Mesenchymal stem cell (in vitro differentiated cells and primary cell): ENCODE data around the gene CYSLTR1.

Experiments used
- DNase-seq: peaks from one replicate; pipeline ENCODE4 v3.0.0-alpha.2; 2013
- H2AFZ ChIP-seq: one replicate; pipeline ENCODE4 v1.6.1; 2013; ENCODE audit warnings: low read depth, mild to moderate bottlenecking, control low read depth, inconsistent platforms, low read length, moderate library complexity
- H2AK5ac ChIP-seq: 2 replicates; pipeline ENCODE4 v1.6.1; 2013; ENCODE audit warnings: low read length, moderate library complexity, mild to moderate bottlenecking, inconsistent platforms; ENCODE audit not compliant: severe bottlenecking
- H2BK120ac ChIP-seq: one replicate; pipeline ENCODE4 v1.6.1; 2013; ENCODE audit warnings: low read depth, mild to moderate bottlenecking, inconsistent platforms, low read length, moderate library complexity
- H2BK12ac ChIP-seq, 2 experiments: one replicate each; pipeline ENCODE4 v1.6.1; 2013; ENCODE audit warnings: inconsistent platforms in 2 of 2, low read length in 2 of 2, mild to moderate bottlenecking in 2 of 2, moderate library complexity in 2 of 2, control low read depth in 1 of 2
- H2BK15ac ChIP-seq: one replicate; pipeline ENCODE4 v1.6.1; 2013; ENCODE audit warnings: mild to moderate bottlenecking, low read depth, inconsistent platforms; ENCODE audit not compliant: poor library complexity, severe bottlenecking
- H2BK5ac ChIP-seq: 2 replicates; pipeline ENCODE4 v1.6.1; 2013; ENCODE audit warnings: low read depth, mild to moderate bottlenecking, low read length, control low read depth, inconsistent platforms; ENCODE audit not compliant: poor library complexity, severe bottlenecking
- H3K14ac ChIP-seq, 2 experiments: one replicate each; pipeline ENCODE4 v1.6.1; 2013; ENCODE audit warnings: inconsistent platforms in 2 of 2, low read length in 2 of 2, control low read depth in 1 of 2, mild to moderate bottlenecking in 1 of 2, moderate library complexity in 1 of 2
- H3K18ac ChIP-seq, 2 experiments: one replicate each; pipeline ENCODE4 v1.6.1; 2013; ENCODE audit warnings: inconsistent platforms in 2 of 2, low read length in 2 of 2, control low read depth in 1 of 2, low read depth in 1 of 2, mild to moderate bottlenecking in 1 of 2
- H3K23ac ChIP-seq, 2 experiments: one replicate each; pipeline ENCODE4 v1.6.1; 2013; ENCODE audit warnings: inconsistent platforms in 2 of 2, low read length in 2 of 2, mild to moderate bottlenecking in 2 of 2, moderate library complexity in 2 of 2, control low read depth in 1 of 2
- H3K27ac ChIP-seq: 2 replicates; pipeline ENCODE4 v1.5.1; 2013; ENCODE audit warnings: mild to moderate bottlenecking, moderate library complexity, low read length, control low read depth, inconsistent platforms; ENCODE audit not compliant: poor library complexity, severe bottlenecking
- H3K27me3 ChIP-seq, 2 experiments: 2 replicates each; pipeline versions ENCODE4 v1.6.1 to v1.7.0; 2013; ENCODE audit warnings: low read length in 2 of 2, mild to moderate bottlenecking in 2 of 2, moderate library complexity in 2 of 2, control low read depth in 1 of 2, inconsistent platforms in 1 of 2; ENCODE audit not compliant: control insufficient read depth in 1 of 2, insufficient read depth in 1 of 2
- H3K36me3 ChIP-seq, 2 experiments: 2 replicates each; pipeline versions ENCODE4 v1.6.1 to v1.7.0; 2013; ENCODE audit warnings: low read length in 2 of 2, control low read depth in 1 of 2, inconsistent platforms in 1 of 2, low read depth in 1 of 2, mild to moderate bottlenecking in 1 of 2; ENCODE audit not compliant: insufficient read depth in 2 of 2, control insufficient read depth in 1 of 2
- H3K4ac ChIP-seq, 2 experiments: one replicate each; pipeline ENCODE4 v1.6.1; 2013; ENCODE audit warnings: inconsistent platforms in 2 of 2, low read length in 2 of 2, mild to moderate bottlenecking in 2 of 2, moderate library complexity in 2 of 2, control low read depth in 1 of 2, low read depth in 1 of 2
- H3K4me1 ChIP-seq: 2 replicates; pipeline ENCODE4 v1.6.1; 2013; ENCODE audit warnings: low read depth, low read length, control low read depth; ENCODE audit not compliant: control insufficient read depth, insufficient read depth
- H3K4me2 ChIP-seq: 2 replicates; pipeline ENCODE4 v1.6.1; 2013; ENCODE audit warnings: low read length, mild to moderate bottlenecking, inconsistent platforms; ENCODE audit not compliant: poor library complexity, severe bottlenecking
- H3K4me3 ChIP-seq, 2 experiments: 2 replicates each; pipeline versions ENCODE4 v1.5.1 to v1.7.0; 2013; ENCODE audit warnings: low read length in 2 of 2, mild to moderate bottlenecking in 2 of 2, control low read depth in 1 of 2, low read depth in 1 of 2; ENCODE audit not compliant: insufficient read depth in 1 of 2
- H3K79me1 ChIP-seq: replicated peaks from 2 replicates; pipeline ENCODE4 v1.6.1; 2013; ENCODE audit warnings: mild to moderate bottlenecking, control low read depth, low read length, inconsistent platforms; ENCODE audit not compliant: poor library complexity, severe bottlenecking
- H3K9ac ChIP-seq: 2 replicates; pipeline ENCODE4 v1.7.0; 2013; ENCODE audit warnings: mild to moderate bottlenecking, low read length, moderate library complexity
- H3K9me3 ChIP-seq: 2 replicates; pipeline ENCODE4 v1.7.0; 2013; ENCODE audit warnings: mild to moderate bottlenecking, low read length; ENCODE audit not compliant: control insufficient read depth
- H4K8ac ChIP-seq: one replicate; pipeline ENCODE4 v1.6.1; 2013; ENCODE audit warnings: inconsistent platforms, mild to moderate bottlenecking, low read length, moderate library complexity
- H4K91ac ChIP-seq: one replicate; pipeline ENCODE4 v1.6.1; 2013; ENCODE audit warnings: mild to moderate bottlenecking, low read length, inconsistent platforms
- WGBS: methylation state at CpG from one replicate; pipeline ENCODE4 v1.1.7; 2013; ENCODE audit warnings: mixed read lengths; 5-methylcytosine and 5-hydroxymethylcytosine counted together

The CYSLTR1 gene

GRCh38 chrX:78330068-78330467, 2.7 kb upstream of the CYSLTR1 start:
- no peaks in the 10 kb centered on the region for H3K79me1 ChIP-seq
- H2BK5ac ChIP-seq, result no peak overlapping the region
- no peak overlapping the region for H2BK15ac ChIP-seq
- H3K9ac ChIP-seq, result no peak overlapping the region
- H3K14ac ChIP-seq, result no peak overlapping the region
- H4K8ac ChIP-seq, result no peak overlapping the region
- no peaks in the 10 kb centered on the region for H3K9me3 ChIP-seq
- H3K36me3 ChIP-seq, result no peaks in the 10 kb centered on the region
- no peak overlapping the region for H2AK5ac ChIP-seq
- no peaks in the 10 kb centered on the region for H3K4me1 ChIP-seq
- no peak overlapping the region for H3K4ac ChIP-seq
- no peak overlapping the region for H3K18ac ChIP-seq
- H4K91ac ChIP-seq, result no peak overlapping the region
- no peak overlapping the region for H2BK12ac ChIP-seq
- DNase-seq, result no peak
- WGBS, result 92% methylated on average over 2 of the region's 2 CpGs
- no peak overlapping the region for H3K23ac ChIP-seq
- H3K27me3 ChIP-seq, result peaks cover 0 to 7% of the 10 kb centered on the region in 2 experiments
- H3K4me3 ChIP-seq, result no peak overlapping the region
- H2BK120ac ChIP-seq, result no peak overlapping the region
- no peak overlapping the region for H3K27ac ChIP-seq
- no peak overlapping the region for H3K4me2 ChIP-seq
- H2AFZ ChIP-seq, result no peak overlapping the region

DNA sequence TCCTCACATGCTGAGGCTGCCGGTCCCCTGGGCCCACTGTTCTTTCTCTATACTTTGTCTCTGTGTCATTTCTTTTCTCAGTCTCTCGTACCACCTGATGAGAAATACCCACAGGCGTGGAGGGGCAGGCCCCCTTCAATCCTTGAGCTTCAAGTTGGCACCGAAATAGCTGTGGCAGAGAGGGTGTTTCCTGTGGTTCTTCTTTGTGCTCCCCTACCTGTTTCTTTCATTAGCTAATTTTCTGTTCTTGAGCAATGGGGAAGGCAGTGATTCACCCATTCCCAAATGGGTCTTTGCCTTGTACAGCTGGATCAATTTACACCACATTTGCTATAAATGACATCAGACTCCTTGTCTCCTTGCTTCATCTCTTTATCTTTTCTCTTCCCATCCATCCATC, 2.1 kb upstream of the CYSLTR1 start:
- no peak overlapping the region for H3K4ac ChIP-seq
- no peak overlapping the region for H2BK5ac ChIP-seq
- no peak overlapping the region for H3K27ac ChIP-seq
- WGBS, result 50% methylated on average over 2 of the region's 4 CpGs
- no peak overlapping the region for H3K23ac ChIP-seq
- H3K4me2 ChIP-seq, result no peak overlapping the region
- H2BK120ac ChIP-seq, result no peak overlapping the region
- no peak overlapping the region for H3K14ac ChIP-seq
- no peaks in the 10 kb centered on the region for H3K4me1 ChIP-seq
- no peaks in the 10 kb centered on the region for H3K36me3 ChIP-seq
- no peak for DNase-seq
- H4K91ac ChIP-seq, result no peak overlapping the region
- peaks cover 0 to 7% of the 10 kb centered on the region in 2 experiments for H3K27me3 ChIP-seq
- H3K9ac ChIP-seq, result no peak overlapping the region
- H2AFZ ChIP-seq, result no peak overlapping the region
- H3K9me3 ChIP-seq, result no peaks in the 10 kb centered on the region
- no peak overlapping the region for H3K4me3 ChIP-seq
- H2BK12ac ChIP-seq, result no peak overlapping the region
- no peak overlapping the region for H3K18ac ChIP-seq
- no peaks in the 10 kb centered on the region for H3K79me1 ChIP-seq
- no peak overlapping the region for H2AK5ac ChIP-seq
- H4K8ac ChIP-seq, result no peak overlapping the region
- H2BK15ac ChIP-seq, result no peak overlapping the region

DNA sequence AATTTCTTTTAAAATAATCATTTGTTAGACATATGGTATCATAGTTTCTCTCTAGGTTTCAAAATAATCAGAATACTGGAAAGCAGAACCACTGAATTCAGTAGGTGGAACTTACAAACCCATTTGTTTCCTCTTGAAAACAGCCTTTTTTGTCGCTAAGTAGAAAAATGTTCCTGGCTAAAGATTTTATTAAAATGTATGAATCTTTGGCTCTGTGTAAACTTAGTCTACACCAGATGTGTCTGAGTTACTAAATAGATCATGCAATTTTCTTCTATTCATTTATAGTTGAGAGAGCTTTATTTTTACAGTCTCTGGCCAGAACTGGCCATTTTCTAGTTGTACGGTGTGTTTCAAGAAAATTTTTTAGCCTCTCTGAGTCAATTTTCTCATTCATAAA, 1.0 kb downstream of the CYSLTR1 start:
- no peak overlapping the region for H3K4me3 ChIP-seq
- peaks cover 0 to 7% of the 10 kb centered on the region in 2 experiments for H3K27me3 ChIP-seq
- H3K36me3 ChIP-seq, result no peaks in the 10 kb centered on the region
- no peaks in the 10 kb centered on the region for H3K79me1 ChIP-seq
- H3K14ac ChIP-seq, result no peak overlapping the region
- DNase-seq, result no peak
- H2BK15ac ChIP-seq, result no peak overlapping the region
- no peaks in the 10 kb centered on the region for H3K4me1 ChIP-seq
- no peak overlapping the region for H3K9ac ChIP-seq
- no peak overlapping the region for H4K91ac ChIP-seq
- H3K4me2 ChIP-seq, result no peak overlapping the region
- H4K8ac ChIP-seq, result no peak overlapping the region
- H2BK120ac ChIP-seq, result no peak overlapping the region
- H2AK5ac ChIP-seq, result no peak overlapping the region
- H3K18ac ChIP-seq, result no peak overlapping the region
- H2AFZ ChIP-seq, result no peak overlapping the region
- H2BK12ac ChIP-seq, result no peak overlapping the region
- no peak overlapping the region for H3K23ac ChIP-seq
- no peak overlapping the region for H2BK5ac ChIP-seq
- no peak overlapping the region for H3K27ac ChIP-seq
- WGBS, result no CpG with 5 or more reads among the region's 2 CpGs
- H3K9me3 ChIP-seq, result no peaks in the 10 kb centered on the region
- H3K4ac ChIP-seq, result no peak overlapping the region

DNA sequence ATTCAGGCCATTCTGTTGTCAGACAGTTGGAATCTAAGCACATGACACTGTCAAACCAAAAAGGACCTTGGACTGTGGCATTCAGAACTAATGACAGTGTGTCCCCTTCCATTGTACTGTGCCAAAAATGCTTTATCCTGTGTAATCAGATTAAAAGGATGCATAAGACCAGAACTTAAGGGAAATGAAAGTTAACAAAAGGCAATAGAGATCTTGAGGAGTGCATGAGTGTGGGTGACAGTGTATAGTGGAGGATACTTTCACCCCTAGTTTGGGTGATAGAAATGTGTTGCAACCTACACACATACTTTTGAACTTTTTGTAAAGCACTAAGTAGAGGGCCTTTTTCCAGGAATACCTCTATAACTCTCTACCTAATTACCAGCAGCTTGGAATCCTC, 4.5 kb downstream of the CYSLTR1 start:
- Histone ChIP-seq H2BK15ac (no peak overlapping the region), H3K23ac (no peak overlapping the region), H3K27ac (no peak overlapping the region), H3K9ac (no peak overlapping the region), H2BK5ac (no peak overlapping the region), H3K9me3 (no peaks in the 10 kb centered on the region), H3K79me1 (no peaks in the 10 kb centered on the region), H3K4me3 (no peak overlapping the region), H3K4ac (no peak overlapping the region), H3K18ac (no peak overlapping the region), H3K27me3 (peaks cover 0 to 7% of the 10 kb centered on the region in 2 experiments), H2AK5ac (no peak overlapping the region), H3K4me1 (no peaks in the 10 kb centered on the region), H2BK12ac (no peak overlapping the region), H4K8ac (no peak overlapping the region), H4K91ac (no peak overlapping the region), H2AFZ (no peak overlapping the region), H3K4me2 (no peak overlapping the region), H3K36me3 (no peaks in the 10 kb centered on the region), H2BK120ac (no peak overlapping the region), H3K14ac (no peak overlapping the region)
- DNase-seq, result no peak
